Measurements from ENCODE around the gene SLC52A1.
"Not testable (repeated sequence)": the region's sequence is repeated elsewhere in the genome, so short reads cannot be mapped to it uniquely, and the experiment has no call there.

SLC52A1 gene

DNA sequence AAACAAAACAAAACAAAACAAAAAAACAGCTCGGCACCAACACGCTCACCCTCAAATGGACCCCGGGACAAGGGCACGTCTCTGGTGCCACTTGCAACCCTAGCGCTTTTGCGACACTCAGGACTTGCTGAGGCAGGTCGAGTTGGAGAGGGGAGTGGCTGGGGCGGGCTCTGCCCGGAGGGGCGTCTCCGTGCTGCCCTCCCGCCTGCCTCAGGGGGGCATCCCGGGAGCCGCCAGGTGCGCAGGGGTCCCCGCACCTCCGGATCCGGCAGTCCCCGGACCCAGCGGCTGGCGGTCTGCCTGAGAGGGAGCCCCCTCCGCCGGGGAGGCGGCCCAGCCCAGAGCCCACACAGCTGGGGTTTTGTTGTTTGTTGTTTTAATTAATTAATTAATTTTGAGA, at the start of gene SLC52A1:
Gene SLC52A1 (minus strand): TSS at position 112 of the 400 bp plus-strand sequence. CDS start 820 bp downstream, outside the sequence.
- no peak for DNase-seq

- no peak for DNase-seq
Measured at GRCh38 chr17:5080591-5080990, 45.4 kb upstream of the SLC52A1 start.

DNA sequence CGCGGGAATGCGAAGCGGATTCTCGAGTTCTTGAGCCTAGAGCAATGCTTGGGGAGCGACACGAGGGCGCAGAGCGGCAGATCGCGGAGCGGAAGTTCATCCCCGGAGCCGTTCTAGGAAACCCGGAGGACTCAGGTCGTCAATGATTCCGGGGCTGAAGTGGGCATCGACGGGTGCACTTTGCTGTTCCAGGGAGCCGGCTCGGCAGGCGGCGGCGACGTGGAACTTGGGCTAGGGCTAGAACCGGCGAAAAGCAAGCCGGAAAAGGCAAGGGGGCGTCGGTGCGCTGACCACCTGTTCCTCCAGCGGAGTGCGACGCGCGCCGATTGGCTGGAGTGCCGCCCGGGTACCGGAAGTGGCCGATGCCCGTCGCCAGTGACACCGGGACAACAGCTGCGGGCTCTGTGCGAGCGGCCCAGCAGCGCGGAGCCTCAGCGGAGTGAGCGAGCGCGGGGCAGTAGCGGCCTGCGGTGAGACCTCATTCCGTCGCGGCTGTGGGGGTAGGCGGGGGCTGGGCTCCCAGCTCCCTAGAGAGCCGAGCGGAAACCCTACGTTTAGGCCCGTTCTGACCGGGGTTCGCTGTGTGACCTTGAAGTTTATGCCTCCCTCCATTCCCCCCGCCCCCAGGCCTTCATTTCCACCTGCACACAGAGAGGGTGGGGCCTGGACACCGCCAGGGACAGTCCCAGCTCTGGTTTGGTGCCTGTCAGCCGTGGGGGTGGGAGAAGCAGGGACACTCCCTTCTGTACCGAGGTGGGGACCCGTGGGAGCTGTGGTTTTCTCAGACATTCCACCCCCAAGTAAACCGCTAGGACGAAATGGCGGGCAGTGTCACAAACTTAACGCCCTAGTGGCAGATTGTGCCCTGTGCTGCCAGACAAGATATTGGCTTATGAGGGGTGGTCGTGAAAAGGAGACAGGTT, 43.1 kb upstream of the SLC52A1 start, which contains the start of gene ZFP3:
Gene ZFP3 (plus strand): TSS at position 362 of the 923 bp plus-strand sequence. CDS start 13,038 bp downstream, outside the sequence.
- peak; percentile 68 to 74 for DNase-seq

DNA sequence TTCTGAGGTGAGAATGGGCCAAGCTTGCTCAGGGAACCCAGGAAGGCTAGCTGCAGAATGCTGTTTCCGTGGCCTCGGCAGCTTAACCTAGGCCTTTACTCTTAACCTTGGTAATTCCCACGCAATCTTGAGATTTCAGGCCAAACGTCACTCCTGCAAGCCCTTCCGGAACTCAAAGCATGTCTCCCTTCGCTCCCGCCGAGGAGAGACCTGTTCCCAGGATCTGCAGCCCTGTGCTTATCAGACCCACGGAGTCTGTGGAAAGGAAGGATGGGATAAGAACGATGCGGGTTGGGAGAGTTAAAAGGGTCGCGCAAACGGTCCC, 42.5 kb upstream of the SLC52A1 start:
- DNase-seq, result no peak

DNA sequence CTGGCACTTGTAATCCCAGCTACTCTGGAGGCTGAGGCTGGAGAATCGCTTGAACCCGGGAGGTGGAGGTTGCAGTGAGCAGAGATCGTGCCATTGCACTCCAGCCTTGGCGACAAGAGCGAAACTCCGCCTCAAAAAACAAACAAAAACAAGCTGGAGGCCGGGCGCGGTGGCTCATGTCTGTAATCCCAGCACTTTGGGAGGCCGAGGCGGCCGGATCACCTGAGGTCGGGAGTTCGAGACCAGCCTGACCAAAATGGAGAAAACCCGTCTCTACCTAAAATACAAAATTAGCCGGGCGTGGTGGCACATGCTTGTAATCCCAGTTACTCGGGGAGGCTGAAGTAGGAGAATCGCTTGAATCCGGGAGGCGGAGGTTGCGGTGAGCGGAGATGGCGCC, 42.0 kb upstream of the SLC52A1 start:
- not testable (repeated sequence) for DNase-seq

DNA sequence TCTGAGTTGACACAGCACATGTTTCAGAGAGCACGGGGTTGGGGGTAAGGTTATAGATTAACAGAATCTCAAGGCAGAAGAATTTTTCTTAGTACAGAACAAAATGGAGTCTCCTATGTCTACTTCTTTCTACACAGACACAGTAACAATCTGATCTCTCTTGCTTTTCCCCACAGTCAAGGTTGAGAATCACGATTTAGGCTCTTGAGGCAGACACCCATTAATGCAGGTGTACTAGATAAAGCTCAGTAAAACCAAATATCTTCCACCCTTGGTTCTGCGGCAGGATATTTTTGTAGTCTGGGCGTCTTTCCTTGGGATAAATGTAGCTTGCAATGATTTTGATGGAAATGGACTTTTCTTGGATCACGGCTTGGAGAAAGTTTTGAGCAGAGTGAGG, 40.2 kb upstream of the SLC52A1 start:
- not testable (repeated sequence) for DNase-seq

GRCh38 chr17:5069724-5070123, 34.5 kb upstream of the SLC52A1 start:
- no peak for DNase-seq

GRCh38 chr17:5068236-5068635, 33.0 kb upstream of the SLC52A1 start:
- DNase-seq, result no peak

DNA sequence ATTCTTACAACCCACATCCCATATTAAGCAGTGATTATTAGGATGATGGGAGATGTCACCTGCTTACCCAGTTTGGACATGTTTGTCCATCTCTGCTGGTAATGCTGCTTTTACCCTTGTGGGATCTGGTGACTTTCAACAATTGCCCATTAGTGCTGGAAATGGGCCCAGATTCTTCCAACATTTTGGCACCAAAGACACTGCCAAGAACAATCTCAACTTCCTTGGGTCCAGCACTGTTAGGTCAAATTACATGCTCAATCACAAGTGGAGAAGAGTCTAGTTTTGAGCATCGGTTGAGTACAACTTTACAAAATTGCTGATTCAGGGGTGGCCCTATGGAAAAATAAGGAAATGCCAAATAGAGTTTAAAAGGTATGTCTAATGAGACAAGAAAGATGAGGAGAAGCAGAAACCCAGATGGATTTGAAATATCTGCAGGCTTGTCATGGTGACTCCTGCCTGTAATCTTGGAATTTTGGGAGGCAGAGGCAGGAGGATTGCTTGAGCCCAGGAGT, 30.1 kb upstream of the SLC52A1 start:
- no peak for DNase-seq

DNA sequence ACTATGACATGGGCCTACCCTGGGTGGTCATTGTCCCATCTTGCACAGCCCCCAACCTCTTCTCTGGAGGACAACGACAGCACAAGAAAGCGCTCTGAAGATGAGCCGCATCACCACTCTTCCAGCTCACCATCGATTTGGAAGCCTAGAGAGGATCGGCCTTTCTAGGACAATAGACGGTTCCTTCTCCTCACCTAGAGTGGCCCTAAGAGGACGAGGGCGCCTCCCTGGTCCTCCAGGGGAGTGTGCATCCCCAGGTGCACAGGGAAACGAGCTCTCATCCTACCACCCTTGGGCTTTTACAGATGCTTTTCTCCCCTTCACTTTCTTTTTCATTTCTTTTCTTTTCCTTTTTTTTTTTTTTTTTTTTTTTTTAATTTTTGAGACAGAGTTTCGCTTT, 20.3 kb upstream of the SLC52A1 start:
- no peak for DNase-seq

DNA sequence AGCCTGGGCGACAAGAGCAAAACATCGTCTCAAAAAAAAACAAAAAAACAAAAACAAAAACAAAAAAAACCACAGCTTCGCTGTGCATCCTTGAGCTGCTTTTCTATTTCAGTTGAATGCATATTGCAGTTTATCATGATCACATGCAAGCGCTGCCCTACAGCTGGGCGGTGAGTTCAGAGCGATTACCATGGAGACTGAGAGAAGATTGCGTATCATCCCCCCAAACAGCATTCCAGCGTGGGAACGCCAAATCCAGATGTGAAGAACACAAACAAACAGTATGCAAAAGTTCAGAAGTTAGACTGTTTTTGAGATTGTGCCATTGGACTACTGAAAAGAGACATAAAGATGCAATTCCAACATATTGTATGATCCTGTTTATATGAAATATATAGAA, 15.1 kb upstream of the SLC52A1 start:
- DNase-seq, result no peak

DNA sequence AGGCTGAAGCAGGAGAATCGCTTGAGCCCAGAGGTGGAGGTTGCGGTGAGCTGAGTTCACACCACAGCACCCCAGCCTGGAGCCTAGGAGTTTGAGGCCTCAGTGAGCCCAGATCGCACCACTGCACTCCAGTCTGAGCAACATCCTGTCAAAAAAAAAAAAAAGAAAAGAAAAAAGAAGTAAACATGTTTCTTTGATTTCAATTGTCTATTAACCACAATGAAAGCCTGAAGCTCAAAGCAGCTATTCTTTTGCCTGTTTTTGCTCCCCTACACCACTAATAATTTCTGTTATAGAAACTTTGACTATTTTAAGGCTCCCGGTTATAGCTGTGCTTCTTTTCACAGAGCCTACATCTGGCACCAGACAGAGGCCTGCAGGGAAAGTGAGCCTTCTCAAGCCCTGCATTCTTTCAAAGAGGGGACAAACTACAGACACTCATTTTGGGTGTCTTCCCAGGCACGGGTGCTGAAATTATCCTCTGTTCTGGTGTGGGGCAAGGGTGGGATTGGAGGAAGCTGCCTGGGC, 14.2 kb upstream of the SLC52A1 start:
- no peak for DNase-seq

- DNase-seq, result no peak
Measured at GRCh38 chr17:5047446-5047845, 12.2 kb upstream of the SLC52A1 start.

- no peak for DNase-seq
Measured at GRCh38 chr17:5045496-5045895, 10.3 kb upstream of the SLC52A1 start.

GRCh38 chr17:5044630-5045029, 9.4 kb upstream of the SLC52A1 start:
- DNase-seq, result no peak

DNA sequence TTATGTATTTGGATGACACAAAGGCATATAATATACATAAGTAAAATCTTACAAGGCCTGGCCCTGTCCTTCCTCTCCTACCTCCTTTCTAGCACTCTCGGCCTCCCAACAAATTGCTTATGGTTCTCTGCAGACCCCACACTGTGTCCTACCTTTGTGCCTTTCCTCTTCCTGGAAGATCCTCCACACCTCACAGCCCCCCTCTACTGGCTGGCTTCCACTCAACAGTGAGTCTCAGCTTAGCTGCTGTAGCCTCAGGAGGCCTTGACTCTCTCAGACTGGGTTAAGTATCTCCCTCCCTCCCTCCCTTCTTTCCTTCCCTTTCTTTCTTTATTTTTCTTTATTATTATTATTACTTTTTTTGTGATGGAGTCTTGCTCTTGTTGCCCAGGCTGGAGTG, 8.3 kb upstream of the SLC52A1 start:
- no peak for DNase-seq

DNA sequence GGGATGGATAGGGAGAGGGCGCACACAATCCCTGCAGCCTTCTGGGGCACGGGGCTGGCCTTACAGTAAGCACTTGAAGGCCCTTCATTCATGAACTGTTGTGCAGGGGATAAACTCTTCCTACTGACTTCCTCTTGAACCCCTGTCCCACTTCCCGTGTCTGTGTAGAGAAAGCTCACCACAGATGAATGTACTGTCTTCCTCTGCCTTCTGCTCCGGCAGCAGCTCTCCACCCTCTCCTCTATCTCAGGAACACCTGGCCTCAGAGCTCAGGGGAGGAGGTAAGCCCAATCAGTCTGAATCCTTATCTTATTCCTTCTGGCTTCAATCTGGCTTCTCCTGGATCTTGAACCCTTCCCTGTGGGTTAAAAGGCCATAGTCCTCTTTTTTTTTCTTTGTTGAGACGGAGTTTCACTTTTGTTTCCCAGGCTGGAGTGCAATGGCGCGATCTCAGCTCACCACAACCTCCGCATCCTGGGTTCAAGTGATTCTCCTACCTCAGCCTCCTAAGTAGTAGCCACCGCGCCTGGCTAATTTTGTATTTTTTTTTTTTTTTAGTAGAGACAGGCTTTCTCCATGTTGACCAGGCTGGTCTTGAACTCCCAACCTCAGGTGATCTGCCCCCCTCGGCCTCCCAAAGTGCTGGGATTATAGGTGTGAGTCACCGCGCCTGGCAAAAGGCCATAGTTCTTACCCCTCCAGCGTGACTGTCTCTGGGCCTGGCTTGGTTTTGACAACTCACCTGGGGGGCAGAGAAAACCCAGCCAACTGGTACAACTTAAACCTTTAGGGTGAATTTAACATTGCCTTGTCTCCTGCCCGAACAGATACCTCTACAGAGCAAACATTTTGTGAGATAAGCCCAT, 7.2 kb upstream of the SLC52A1 start:
- no peak for DNase-seq

- DNase-seq, result no peak
Measured at GRCh38 chr17:5034651-5035050, 575 bp downstream of the SLC52A1 start.

DNA sequence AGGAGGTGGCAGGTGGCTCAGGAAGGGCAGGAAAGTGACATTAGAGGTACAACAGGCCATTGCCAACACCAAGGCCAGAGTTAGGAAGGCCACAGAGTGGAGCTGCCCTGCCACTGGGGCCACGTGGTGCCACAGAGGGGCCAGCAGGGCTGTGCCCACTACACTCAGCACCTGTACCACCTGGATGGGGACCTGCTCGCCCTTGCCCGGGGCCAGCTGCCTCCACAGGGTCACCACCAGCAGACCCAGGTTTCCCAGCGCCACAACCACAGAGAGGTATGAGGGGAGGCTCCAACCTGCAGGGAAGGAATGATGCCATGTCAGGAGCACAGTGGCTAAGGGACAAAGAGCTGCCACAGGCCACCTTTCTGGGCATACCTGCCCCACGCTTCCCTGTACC, 1.2 kb downstream of the SLC52A1 start:
- DNase-seq, result no peak

- no peak for DNase-seq
Measured at GRCh38 chr17:5033352-5034015, 1.7 kb downstream of the SLC52A1 start.

DNA sequence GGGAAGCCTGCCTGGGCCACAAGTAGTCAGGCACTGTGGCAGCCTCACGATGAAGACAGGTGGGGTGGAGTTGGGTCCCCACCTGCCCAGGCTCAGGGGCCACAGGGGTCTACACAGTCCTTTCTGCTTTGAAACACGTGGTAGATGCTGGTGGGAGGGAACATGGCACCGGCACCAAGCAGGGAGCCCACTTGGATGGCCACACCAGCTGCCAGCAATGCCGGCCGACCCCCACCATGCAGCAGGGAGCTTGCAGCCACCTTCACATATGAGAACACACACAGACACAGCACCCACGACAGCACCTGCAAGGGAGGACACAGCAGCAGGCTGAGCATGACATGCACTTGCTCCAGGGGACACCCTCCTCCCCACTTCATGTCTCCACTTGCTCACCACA, 2.4 kb downstream of the SLC52A1 start:
- DNase-seq, result no peak

DNA sequence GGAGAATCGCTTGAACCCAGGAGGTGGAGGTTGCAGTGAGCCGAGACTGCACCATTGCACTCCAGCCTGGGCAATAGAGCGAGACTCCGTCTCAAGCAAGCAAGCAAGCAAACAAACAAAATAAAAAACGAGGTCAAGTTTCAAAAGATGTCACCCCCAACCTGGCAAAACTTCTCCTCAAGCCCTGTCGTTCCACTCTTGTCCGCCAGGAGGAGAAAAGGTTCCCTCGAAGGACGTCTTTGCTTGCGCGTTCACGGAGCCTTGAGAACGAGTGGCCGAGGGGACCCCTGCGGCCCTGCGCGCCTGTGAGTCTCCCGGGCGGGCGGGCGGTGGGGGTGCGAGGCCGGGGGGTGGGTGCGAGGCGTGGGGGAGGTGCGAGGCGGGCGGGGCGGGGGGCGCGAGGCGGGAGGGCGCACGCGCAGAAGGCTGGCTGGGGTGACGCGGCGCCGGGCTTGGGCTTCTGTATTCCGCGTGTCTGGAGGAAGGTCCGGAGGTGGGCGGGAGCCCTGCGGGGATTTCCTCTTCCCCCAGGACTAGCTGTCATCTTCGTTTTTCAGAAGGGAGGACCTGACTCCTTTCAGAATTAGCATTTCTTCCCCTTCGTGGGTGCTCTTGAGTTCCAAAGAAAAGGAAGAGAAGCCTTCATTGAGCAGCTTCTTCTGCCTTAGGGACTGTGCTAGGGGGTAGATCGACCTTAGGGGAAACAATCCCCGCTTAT, 3.7 kb downstream of the SLC52A1 start:
- DNase-seq, result peak in 1 of 2 experiments; percentile 12

All from NCI-H187 (cell line).